Osteocyte (in vitro differentiated cells): Measurements from ENCODE around the gene IQCH. TPM values are rescaled to one million over a fixed set of nuclear protein-coding genes. Genes with fewer than 3 reads are reported as not detected.
A peak's percentile ranks its signal among the peaks of the same experiment; 100 is the strongest.
"Not testable (repeated sequence)": the region's sequence is repeated elsewhere in the genome, so short reads cannot be mapped to it uniquely, and the experiment has no call there.

Experiments used
- DNase-seq: peaks from one replicate; pipeline ENCODE4 v3.0.0; 2021; ENCODE audit warnings: mixed read lengths; ENCODE audit not compliant: unreplicated experiment; ENCODE audit errors: extremely low spot score
- H3K27ac Mint-ChIP-seq: one replicate; pipeline ENCODE4 v1.8.0; 2021; ENCODE audit warnings: mild to moderate bottlenecking, mixed read lengths; ENCODE audit not compliant: unreplicated experiment
- H3K27me3 Mint-ChIP-seq: one replicate; pipeline ENCODE4 v1.8.0; 2021; ENCODE audit warnings: mixed read lengths; ENCODE audit not compliant: unreplicated experiment
- H3K36me3 Mint-ChIP-seq: one replicate; pipeline ENCODE4 v1.8.0; 2021; ENCODE audit warnings: mixed read lengths; ENCODE audit not compliant: unreplicated experiment
- H3K4me1 Mint-ChIP-seq: one replicate; pipeline ENCODE4 v1.8.0; 2021; ENCODE audit warnings: mixed read lengths; ENCODE audit not compliant: unreplicated experiment
- H3K4me3 Mint-ChIP-seq: one replicate; pipeline ENCODE4 v1.8.0; 2021; ENCODE audit warnings: mild to moderate bottlenecking, moderate library complexity, mixed read lengths; ENCODE audit not compliant: unreplicated experiment
- H3K9me3 Mint-ChIP-seq: one replicate; pipeline ENCODE4 v1.8.0; 2021; ENCODE audit warnings: mixed read lengths; ENCODE audit not compliant: unreplicated experiment
- total RNA-seq: library from RNA; stranded (reverse); gene quantifications from 2 replicates; pipeline ENCODE4 v1.2.1, GENCODE V29; 2021
- TF ChIP-seq, protein P1 (sequence below): fragments of 200-600 bp; sonication (generic); IDR thresholded peaks from 2 replicates; pipeline ENCODE4 v1.5.0; 2021; ENCODE audit warnings: antibody characterized with exemption, mild to moderate bottlenecking, moderate library complexity

The IQCH gene
- total RNA-seq, 1 donor from 2014 or later: 2.0 TPM

GRCh38 chr15:67253101-67253500 is 1.5 kb upstream of the IQCH start:
- H3K9me3 Mint-ChIP-seq: no peaks in the 10 kb centered on the region
- no peak overlapping the region for H3K27ac Mint-ChIP-seq
- no peaks in the 10 kb centered on the region for H3K36me3 Mint-ChIP-seq
- TF ChIP-seq, protein P1, sequence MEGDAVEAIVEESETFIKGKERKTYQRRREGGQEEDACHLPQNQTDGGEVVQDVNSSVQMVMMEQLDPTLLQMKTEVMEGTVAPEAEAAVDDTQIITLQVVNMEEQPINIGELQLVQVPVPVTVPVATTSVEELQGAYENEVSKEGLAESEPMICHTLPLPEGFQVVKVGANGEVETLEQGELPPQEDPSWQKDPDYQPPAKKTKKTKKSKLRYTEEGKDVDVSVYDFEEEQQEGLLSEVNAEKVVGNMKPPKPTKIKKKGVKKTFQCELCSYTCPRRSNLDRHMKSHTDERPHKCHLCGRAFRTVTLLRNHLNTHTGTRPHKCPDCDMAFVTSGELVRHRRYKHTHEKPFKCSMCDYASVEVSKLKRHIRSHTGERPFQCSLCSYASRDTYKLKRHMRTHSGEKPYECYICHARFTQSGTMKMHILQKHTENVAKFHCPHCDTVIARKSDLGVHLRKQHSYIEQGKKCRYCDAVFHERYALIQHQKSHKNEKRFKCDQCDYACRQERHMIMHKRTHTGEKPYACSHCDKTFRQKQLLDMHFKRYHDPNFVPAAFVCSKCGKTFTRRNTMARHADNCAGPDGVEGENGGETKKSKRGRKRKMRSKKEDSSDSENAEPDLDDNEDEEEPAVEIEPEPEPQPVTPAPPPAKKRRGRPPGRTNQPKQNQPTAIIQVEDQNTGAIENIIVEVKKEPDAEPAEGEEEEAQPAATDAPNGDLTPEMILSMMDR: no peak
- H3K4me1 Mint-ChIP-seq: peaks cover 35% of the 10 kb centered on the region
- peak overlapping the region; percentile 96 for H3K4me3 Mint-ChIP-seq
- no peaks in the 10 kb centered on the region for H3K27me3 Mint-ChIP-seq
- no peak for DNase-seq

DNA sequence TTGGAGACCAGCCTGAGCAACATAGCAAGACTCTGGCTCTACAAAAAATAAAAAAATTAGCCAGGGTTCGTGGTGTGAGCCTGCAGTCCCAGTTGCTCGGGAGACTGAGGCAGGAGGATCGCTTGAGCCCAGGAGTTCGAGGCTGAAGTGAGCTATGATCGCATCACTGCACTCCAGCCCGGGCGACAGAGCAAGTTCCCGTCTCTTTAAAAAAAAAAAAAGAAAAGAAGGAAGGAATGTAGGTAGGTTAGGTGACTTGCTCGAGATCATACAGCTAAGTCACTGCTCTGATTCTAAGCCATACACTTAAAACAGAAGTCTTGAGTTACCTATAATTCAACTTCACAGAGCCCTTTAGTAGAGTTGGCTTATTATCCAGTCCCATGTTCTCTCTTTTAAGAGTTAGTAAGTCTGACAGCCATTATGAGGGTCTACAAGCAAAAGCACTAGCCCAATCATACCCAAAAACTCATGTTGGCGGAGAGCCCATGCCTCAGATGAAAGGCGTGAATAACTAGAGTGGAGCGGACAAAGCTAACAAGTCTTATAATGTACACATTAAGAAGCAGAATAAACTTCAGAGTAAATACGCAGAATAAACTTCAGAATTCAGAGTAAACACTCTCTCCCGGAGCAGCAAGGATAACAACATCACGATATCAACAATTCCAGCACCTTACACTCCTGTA is 893 bp upstream of the IQCH start:
- H3K36me3 Mint-ChIP-seq: no peaks in the 10 kb centered on the region
- TF ChIP-seq, protein P1: no peak
- H3K27ac Mint-ChIP-seq: peak overlapping the region; percentile 93
- no peaks in the 10 kb centered on the region for H3K27me3 Mint-ChIP-seq
- peak overlapping the region; percentile 96 for H3K4me3 Mint-ChIP-seq
- DNase-seq: no peak
- H3K9me3 Mint-ChIP-seq: no peaks in the 10 kb centered on the region
- H3K4me1 Mint-ChIP-seq: peaks cover 31% of the 10 kb centered on the region

- Mint-ChIP-seq H3K4me1 (peaks cover 31% of the 10 kb centered on the region), H3K27me3 (no peaks in the 10 kb centered on the region), H3K4me3 (peak overlapping the region; percentile 57), H3K27ac (no peak overlapping the region), H3K36me3 (no peaks in the 10 kb centered on the region), H3K9me3 (no peaks in the 10 kb centered on the region)
- no peak for DNase-seq
- TF ChIP-seq, protein P1: no peak
Observed at GRCh38 chr15:67256051-67256450, 1.5 kb downstream of the IQCH start.

- not testable (repeated sequence) for H3K27ac Mint-ChIP-seq, H3K36me3 Mint-ChIP-seq
Observed at GRCh38 chr15:67258412-67258811, 3.8 kb downstream of the IQCH start.

DNA sequence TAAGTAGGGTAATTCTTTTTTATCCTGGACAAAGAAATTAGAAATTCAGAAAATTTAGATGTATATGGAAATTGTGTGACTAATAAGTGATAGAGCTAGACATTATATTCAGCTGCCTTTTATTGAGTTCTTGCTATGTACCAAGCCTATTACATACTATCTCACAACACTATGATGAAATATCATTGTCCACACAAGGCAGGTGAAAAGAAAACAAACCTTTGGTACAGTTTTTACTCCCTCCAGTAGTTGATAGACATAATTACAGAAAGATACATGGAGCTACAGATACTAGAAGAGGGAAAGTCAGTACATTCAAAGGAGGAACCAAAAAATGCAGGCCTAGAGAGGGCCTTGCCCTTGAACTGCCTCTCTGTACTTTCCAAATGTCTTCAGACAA is 4.8 kb downstream of the IQCH start:
- H3K36me3 Mint-ChIP-seq: no peaks in the 10 kb centered on the region

More at GRCh38 chr15:67258412-67258811, 3.8 kb downstream of the IQCH start:
- DNase-seq, H3K4me3 Mint-ChIP-seq, H3K9me3 Mint-ChIP-seq, H3K27me3 Mint-ChIP-seq: not testable (repeated sequence)
- peaks cover 12% of the 10 kb centered on the region for H3K4me1 Mint-ChIP-seq

More for the DNA sequence above, 4.8 kb downstream of the IQCH start:
- TF ChIP-seq, protein P1: no peak
- no peak overlapping the region for H3K4me3 Mint-ChIP-seq
- H3K9me3 Mint-ChIP-seq: no peaks in the 10 kb centered on the region
- no peak for DNase-seq
- H3K27ac Mint-ChIP-seq: no peak overlapping the region
- H3K4me1 Mint-ChIP-seq: peaks cover 10% of the 10 kb centered on the region
- H3K27me3 Mint-ChIP-seq: no peaks in the 10 kb centered on the region
